Keratinocyte (primary cell): ENCODE measurements around the gene CTSA.

Source experiments
- EZH2 ChIP-seq: IDR thresholded peaks from one replicate; pipeline ENCODE4 v1.6.1; 2012; ENCODE audit warnings: inconsistent platforms, mild to moderate bottlenecking, low read length, moderate library complexity
- TF ChIP-seq, protein P1 (sequence below), 3 experiments: IDR thresholded peaks in 1 of 3; conservative IDR thresholded peaks in 1 of 3; optimal IDR thresholded peaks in 1 of 3; 2 replicates in 2 of 3; 3 replicates in 1 of 3; pipeline versions ENCODE3 to v1.5.1; 2011; ENCODE audit warnings: low read length in 3 of 3, mild to moderate bottlenecking in 3 of 3, moderate library complexity in 2 of 3, control low read depth in 1 of 3, inconsistent platforms in 1 of 3; ENCODE audit not compliant: insufficient read depth in 2 of 3; ENCODE audit errors: extremely low read depth in 1 of 3

DNA sequence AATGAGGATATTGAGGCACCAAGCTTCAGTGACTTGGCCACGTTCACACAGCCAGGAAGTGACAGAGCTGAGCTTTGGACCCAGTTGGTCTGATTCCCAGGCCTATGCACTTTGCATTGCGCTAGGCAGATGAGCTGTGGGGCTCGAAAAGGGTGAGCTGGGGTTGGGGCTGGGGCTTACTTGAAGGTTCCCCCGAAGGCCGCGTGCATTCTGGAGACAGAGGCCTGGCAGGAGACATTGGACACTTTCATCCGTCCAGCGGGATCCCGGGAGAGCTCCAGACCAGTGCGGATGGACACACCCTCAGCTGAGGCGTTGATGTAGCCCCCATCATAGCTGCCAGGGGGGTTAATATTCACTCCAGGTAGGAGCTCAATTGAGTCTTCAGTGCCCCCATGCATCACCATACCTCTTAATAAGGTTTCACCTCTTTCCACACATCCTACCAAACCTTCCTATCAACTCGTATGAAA is 18.2 kb downstream of the CTSA start:
- TF ChIP-seq EZH2, result no peak
- TF ChIP-seq, protein P1, sequence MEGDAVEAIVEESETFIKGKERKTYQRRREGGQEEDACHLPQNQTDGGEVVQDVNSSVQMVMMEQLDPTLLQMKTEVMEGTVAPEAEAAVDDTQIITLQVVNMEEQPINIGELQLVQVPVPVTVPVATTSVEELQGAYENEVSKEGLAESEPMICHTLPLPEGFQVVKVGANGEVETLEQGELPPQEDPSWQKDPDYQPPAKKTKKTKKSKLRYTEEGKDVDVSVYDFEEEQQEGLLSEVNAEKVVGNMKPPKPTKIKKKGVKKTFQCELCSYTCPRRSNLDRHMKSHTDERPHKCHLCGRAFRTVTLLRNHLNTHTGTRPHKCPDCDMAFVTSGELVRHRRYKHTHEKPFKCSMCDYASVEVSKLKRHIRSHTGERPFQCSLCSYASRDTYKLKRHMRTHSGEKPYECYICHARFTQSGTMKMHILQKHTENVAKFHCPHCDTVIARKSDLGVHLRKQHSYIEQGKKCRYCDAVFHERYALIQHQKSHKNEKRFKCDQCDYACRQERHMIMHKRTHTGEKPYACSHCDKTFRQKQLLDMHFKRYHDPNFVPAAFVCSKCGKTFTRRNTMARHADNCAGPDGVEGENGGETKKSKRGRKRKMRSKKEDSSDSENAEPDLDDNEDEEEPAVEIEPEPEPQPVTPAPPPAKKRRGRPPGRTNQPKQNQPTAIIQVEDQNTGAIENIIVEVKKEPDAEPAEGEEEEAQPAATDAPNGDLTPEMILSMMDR (optimal IDR thresholded peaks at IDR 0.05 in 1 of 3, IDR thresholded peaks at IDR 0.05 in 1 of 3, conservative IDR thresholded peaks at IDR 0.05 in 1 of 3; ENCODE audit: extremely low read depth in 1 of 3, insufficient read depth in 2 of 3, low read length in 3 of 3), result no peak
